Testis (tissue), 3 donors: ENCODE data around the gene PLN. TPM values are rescaled to one million over a fixed set of nuclear protein-coding genes. Genes with fewer than 3 reads are reported as not detected.

Experiments
- DNase-seq: peaks from one replicate; pipeline ENCODE4 v3.0.0-alpha.2; 2019
- H3K27ac ChIP-seq, 2 donors: fragments of 200-600 bp; sonication (generic); one replicate each; pipeline ENCODE4 v1.5.1; 2019
- H3K27me3 ChIP-seq: fragments of 200-600 bp; sonication (generic); one replicate; pipeline ENCODE4 v1.5.1; 2019
- H3K36me3 ChIP-seq: fragments of 200-600 bp; sonication (generic); one replicate; pipeline ENCODE4 v1.5.1; 2017; ENCODE audit warnings: low read depth; ENCODE audit errors: missing control alignments
- H3K4me1 ChIP-seq: fragments of 200-600 bp; sonication (generic); one replicate; pipeline ENCODE4 v1.5.1; 2019
- H3K4me3 ChIP-seq, 2 donors: fragments of 200-600 bp; sonication (generic); one replicate each; pipeline ENCODE4 v1.5.1; 2017 to 2019
- H3K9me3 ChIP-seq: fragments of 200-600 bp; sonication (generic); one replicate; pipeline ENCODE4 v1.5.1; 2017
- POLR2A ChIP-seq: fragments of 450-650 bp; IDR thresholded peaks from one replicate; pipeline ENCODE4 v1.6.1; 2017; ENCODE audit warnings: antibody characterized with exemption, mild to moderate bottlenecking, moderate library complexity
- WGBS, 2 donors: methylation state at CpG; one replicate each; pipeline ENCODE4 v1.1.5; 2018; 5-methylcytosine and 5-hydroxymethylcytosine counted together
- intact Hi-C: fragments of 100-400 bp; cut with DNase I; formaldehyde crosslinking; loops from one replicate; pipeline ENCODE4 v1.15.1; 2023; ENCODE audit warnings: low total_unique reads
- polyA plus RNA-seq: library from polyadenylated mRNA; stranded (reverse); fragments of 350-450 nt; fragmentation: Illumina TruSeq; extraction: RNeasy Lipid Tissue Mini Kit (QIAGEN cat#74804); gene quantifications from one replicate; pipeline ENCODE4 v1.2.3, GENCODE V29; 2014; ENCODE audit warnings: low read depth, low replicate concordance; ENCODE audit not compliant: insufficient read depth
- total RNA-seq, 2 donors: library from RNA; depleted of rRNA; stranded (reverse); fragments of >200 nt; gene quantifications; one replicate each; pipeline ENCODE4 v1.2.3, GENCODE V29; 2016
- TF ChIP-seq, protein P1 (sequence below), 3 experiments: fragments of 450-650 bp in 2 of 3; fragments of 200-600 bp in 1 of 3; sonication (generic) in 1 of 3; IDR thresholded peaks; one replicate each; pipeline ENCODE4 v1.5.1; 2016 to 2019; ENCODE audit warnings: antibody characterized with exemption in 3 of 3, mild to moderate bottlenecking in 2 of 3, moderate library complexity in 1 of 3

PLN gene
- total and polyA plus RNA-seq, 3 donors from 2014 or later, result 2.0 to 15.2 (median 5.0) TPM

DNA sequence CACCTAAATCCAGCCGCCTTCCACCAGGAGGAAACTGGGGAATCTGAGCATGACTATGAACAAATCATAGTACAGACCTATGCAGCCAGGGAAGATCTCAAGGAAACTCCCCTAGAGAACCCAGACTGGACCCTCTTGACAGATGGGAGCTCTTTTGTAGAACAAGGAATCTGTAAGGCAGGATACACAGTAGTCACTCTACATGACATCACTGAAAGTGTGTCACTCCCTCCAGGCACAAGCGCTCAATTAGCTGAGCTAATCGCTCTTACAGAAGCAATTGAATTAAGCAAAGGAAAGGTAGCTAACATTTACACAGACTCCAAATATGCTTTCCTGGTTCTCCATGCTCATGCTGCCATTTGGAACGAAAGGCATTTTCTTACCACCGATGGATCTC lies 36.8 kb downstream of the PLN start:
- DNase-seq, result no peak
- TF ChIP-seq, protein P1, sequence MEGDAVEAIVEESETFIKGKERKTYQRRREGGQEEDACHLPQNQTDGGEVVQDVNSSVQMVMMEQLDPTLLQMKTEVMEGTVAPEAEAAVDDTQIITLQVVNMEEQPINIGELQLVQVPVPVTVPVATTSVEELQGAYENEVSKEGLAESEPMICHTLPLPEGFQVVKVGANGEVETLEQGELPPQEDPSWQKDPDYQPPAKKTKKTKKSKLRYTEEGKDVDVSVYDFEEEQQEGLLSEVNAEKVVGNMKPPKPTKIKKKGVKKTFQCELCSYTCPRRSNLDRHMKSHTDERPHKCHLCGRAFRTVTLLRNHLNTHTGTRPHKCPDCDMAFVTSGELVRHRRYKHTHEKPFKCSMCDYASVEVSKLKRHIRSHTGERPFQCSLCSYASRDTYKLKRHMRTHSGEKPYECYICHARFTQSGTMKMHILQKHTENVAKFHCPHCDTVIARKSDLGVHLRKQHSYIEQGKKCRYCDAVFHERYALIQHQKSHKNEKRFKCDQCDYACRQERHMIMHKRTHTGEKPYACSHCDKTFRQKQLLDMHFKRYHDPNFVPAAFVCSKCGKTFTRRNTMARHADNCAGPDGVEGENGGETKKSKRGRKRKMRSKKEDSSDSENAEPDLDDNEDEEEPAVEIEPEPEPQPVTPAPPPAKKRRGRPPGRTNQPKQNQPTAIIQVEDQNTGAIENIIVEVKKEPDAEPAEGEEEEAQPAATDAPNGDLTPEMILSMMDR (IDR thresholded peaks at IDR 0.05), result no peak
- no peak for TF ChIP-seq POLR2A
- Histone ChIP-seq H3K27me3 (no peaks in the 10 kb centered on the region), H3K36me3 (no peaks in the 10 kb centered on the region), H3K9me3 (no peaks in the 10 kb centered on the region), H3K4me1 (no peaks in the 10 kb centered on the region), H3K4me3 (no peak overlapping the region), H3K27ac (no peak overlapping the region)
- 96 to 97% methylated on average over 5 of the region's 5 CpGs for WGBS, 2 donors
- intact Hi-C loops, result no loop called here

- Histone ChIP-seq H3K4me1 (no peaks in the 10 kb centered on the region), H3K9me3 (no peaks in the 10 kb centered on the region), H3K27me3 (no peaks in the 10 kb centered on the region), H3K36me3 (no peaks in the 10 kb centered on the region), H3K4me3 (no peak overlapping the region), H3K27ac (no peak overlapping the region)
- no peak for TF ChIP-seq POLR2A
- TF ChIP-seq, protein P1 (IDR thresholded peaks at IDR 0.05), result no peak
- WGBS, 2 donors, result 89 to 97% methylated on average over 5 of the region's 5 CpGs
- intact Hi-C loops, result no loop called here
- no peak for DNase-seq
Observed at GRCh38 chr6:118586746-118587485, 38.8 kb downstream of the PLN start.

GRCh38 chr6:118588626-118589025 lies 40.5 kb downstream of the PLN start:
- intact Hi-C loops, result no loop called here
- H3K9me3 ChIP-seq, result no peaks in the 10 kb centered on the region
- no peaks in the 10 kb centered on the region for H3K36me3 ChIP-seq
- TF ChIP-seq, protein P1 (IDR thresholded peaks at IDR 0.05), result no peak
- no peak for TF ChIP-seq POLR2A
- no peak overlapping the region for H3K4me3 ChIP-seq
- H3K27ac ChIP-seq, result no peak overlapping the region
- no peak for DNase-seq
- H3K4me1 ChIP-seq, result no peaks in the 10 kb centered on the region
- WGBS, 2 donors, result 96 to 99% methylated on average over 5 of the region's 5 CpGs
- no peaks in the 10 kb centered on the region for H3K27me3 ChIP-seq

- H3K9me3 ChIP-seq, result no peaks in the 10 kb centered on the region
- intact Hi-C loops, result no loop called here
- no peak overlapping the region for H3K4me3 ChIP-seq
- H3K27ac ChIP-seq, result no peak overlapping the region
- H3K4me1 ChIP-seq, result no peaks in the 10 kb centered on the region
- no peaks in the 10 kb centered on the region for H3K27me3 ChIP-seq
- 54 to 67% methylated on average over 4 of the region's 4 CpGs for WGBS, 2 donors
- no peak for TF ChIP-seq POLR2A
- TF ChIP-seq, protein P1 (IDR thresholded peaks at IDR 0.05), result no peak
- H3K36me3 ChIP-seq, result no peaks in the 10 kb centered on the region
- DNase-seq, result no peak
Observed at GRCh38 chr6:118589186-118589585, 41.1 kb downstream of the PLN start.
